HG02884 (cell line): ENCODE measurements around the gene PKIG.

Experiments
- ATAC-seq: cut with Tn5 transposase; IDR thresholded peaks from one replicate; pipeline ENCODE4 v1.9.1; 2021; ENCODE audit warnings: mild to moderate bottlenecking, moderate library complexity; ENCODE audit not compliant: unreplicated experiment

PKIG gene

GRCh38 chr20:44594730-44595129, 12.4 kb downstream of the PKIG start:
- no peak for ATAC-seq

GRCh38 chr20:44596010-44596409, 13.6 kb downstream of the PKIG start:
- ATAC-seq = no peak

- ATAC-seq = no peak
Observed at GRCh38 chr20:44596876-44597275, 14.5 kb downstream of the PKIG start.

GRCh38 chr20:44597516-44597915, 15.1 kb downstream of the PKIG start:
- ATAC-seq = no peak

- no peak for ATAC-seq
Observed at GRCh38 chr20:44597930-44598329, 15.6 kb downstream of the PKIG start.

- ATAC-seq = no peak
Observed at GRCh38 chr20:44598423-44599305, 16.3 kb downstream of the PKIG start.

- no peak for ATAC-seq
Observed at GRCh38 chr20:44599715-44600114, 17.3 kb downstream of the PKIG start.

- no peak for ATAC-seq
Observed at GRCh38 chr20:44600301-44600700, 17.9 kb downstream of the PKIG start.

- no peak for ATAC-seq
Observed at GRCh38 chr20:44600758-44601201, 18.4 kb downstream of the PKIG start.

- no peak for ATAC-seq
Observed at GRCh38 chr20:44601236-44601671, 18.9 kb downstream of the PKIG start.

- ATAC-seq = no peak
Observed at GRCh38 chr20:44601801-44602204, 19.4 kb downstream of the PKIG start.

GRCh38 chr20:44603327-44603726, 20.9 kb downstream of the PKIG start:
- no peak for ATAC-seq

GRCh38 chr20:44606725-44607441, 24.5 kb downstream of the PKIG start:
- no peak for ATAC-seq

- no peak for ATAC-seq
Observed at GRCh38 chr20:44609006-44609515, 26.7 kb downstream of the PKIG start.

GRCh38 chr20:44609516-44610312, 27.3 kb downstream of the PKIG start:
- ATAC-seq = no peak

GRCh38 chr20:44610313-44610962, 28.1 kb downstream of the PKIG start:
- no peak for ATAC-seq

GRCh38 chr20:44613575-44613974, 31.2 kb downstream of the PKIG start:
- no peak for ATAC-seq

- no peak for ATAC-seq
Observed at GRCh38 chr20:44614525-44614924, 32.1 kb downstream of the PKIG start.

GRCh38 chr20:44615169-44615791, 32.9 kb downstream of the PKIG start:
- ATAC-seq = no peak
